NCI-H128 (cell line): ENCODE data around the gene HAUS7.
"Not testable (repeated sequence)": the region's sequence is repeated elsewhere in the genome, so short reads cannot be mapped to it uniquely, and the experiment has no call there.

ENCODE experiments used
- DNase-seq: peaks from one replicate; lab custom pipeline; 2025; ENCODE audit not compliant: unreplicated experiment; lab: John Stamatoyannopoulos, UW

The HAUS7 gene

GRCh38 chrX:153411255-153411987 is 59.0 kb downstream of the HAUS7 start, which contains the start of gene ZFP92:
ZFP92 (plus strand) TSS chrX:153411472; CDS start chrX:153418323, 6,851 bp downstream.
- DNase-seq: no peak

GRCh38 chrX:153410888-153411254 is 59.5 kb downstream of the HAUS7 start:
- DNase-seq: no peak

- DNase-seq: no peak
Observed at GRCh38 chrX:153410373-153410772, 60.0 kb downstream of the HAUS7 start.

- no peak for DNase-seq
Observed at GRCh38 chrX:153409414-153410101, 60.8 kb downstream of the HAUS7 start.

GRCh38 chrX:153408871-153409351 is 61.5 kb downstream of the HAUS7 start:
- DNase-seq: no peak

GRCh38 chrX:153408221-153408721 is 62.1 kb downstream of the HAUS7 start:
- no peak for DNase-seq

- no peak for DNase-seq
Observed at GRCh38 chrX:153407736-153408135, 62.6 kb downstream of the HAUS7 start.

GRCh38 chrX:153406903-153407302 is 63.5 kb downstream of the HAUS7 start:
- DNase-seq: no peak

- no peak for DNase-seq
Observed at GRCh38 chrX:153406011-153406410, 64.4 kb downstream of the HAUS7 start.

- no peak for DNase-seq
Observed at GRCh38 chrX:153405426-153405825, 65.0 kb downstream of the HAUS7 start.

- DNase-seq: not testable (repeated sequence)
Observed at GRCh38 chrX:153404333-153404732, 66.0 kb downstream of the HAUS7 start.

GRCh38 chrX:153401133-153401764 is 69.1 kb downstream of the HAUS7 start, which contains the start of gene PNMA6E:
PNMA6E (minus strand) TSS chrX:153401350; CDS start chrX:153398849, 2,501 bp downstream.
- no peak for DNase-seq

GRCh38 chrX:153400146-153401132 is 69.9 kb downstream of the HAUS7 start:
- no peak for DNase-seq

- no peak for DNase-seq
Observed at GRCh38 chrX:153398275-153398960, 72.0 kb downstream of the HAUS7 start.
